ENCODE measurements around the gene ESRRA.

ESRRA gene

GRCh38 chr11:64275031-64275800 is 30.1 kb upstream of the ESRRA start:
- no peak for DNase-seq

GRCh38 chr11:64275841-64276240 is 29.5 kb upstream of the ESRRA start:
- DNase-seq, result no peak

GRCh38 chr11:64276653-64277431 is 28.5 kb upstream of the ESRRA start:
- DNase-seq, result no peak

GRCh38 chr11:64278576-64279190 is 26.6 kb upstream of the ESRRA start:
- no peak for DNase-seq

- DNase-seq, result no peak
Measured at GRCh38 chr11:64281957-64282770, 23.2 kb upstream of the ESRRA start.

- DNase-seq, result no peak
Measured at GRCh38 chr11:64283092-64283491, 22.2 kb upstream of the ESRRA start.

GRCh38 chr11:64284048-64284961 is 21.0 kb upstream of the ESRRA start, which contains the start of gene BAD:
Gene BAD (minus strand): TSS chr11:64284665. CDS start chr11:64284368, 297 bp downstream.
- peak; percentile 58 for DNase-seq

- peak; percentile 4 for DNase-seq
Measured at GRCh38 chr11:64284962-64285884, 20.1 kb upstream of the ESRRA start, which contains the start of gene GPR137. Gene GPR137 (plus strand): TSS chr11:64285848. CDS start chr11:64286525, 677 bp downstream.

- no peak for DNase-seq
Measured at GRCh38 chr11:64285885-64286800, 19.2 kb upstream of the ESRRA start.

- DNase-seq, result no peak
Measured at GRCh38 chr11:64286801-64287159, 18.5 kb upstream of the ESRRA start.

- no peak for DNase-seq
Measured at GRCh38 chr11:64287676-64288352, 17.5 kb upstream of the ESRRA start.

- no peak for DNase-seq
Measured at GRCh38 chr11:64288353-64288750, 17.0 kb upstream of the ESRRA start.

- no peak for DNase-seq
Measured at GRCh38 chr11:64289002-64289564, 16.2 kb upstream of the ESRRA start.

GRCh38 chr11:64290352-64291261 is 14.7 kb upstream of the ESRRA start:
- no peak for DNase-seq

- no peak for DNase-seq
Measured at GRCh38 chr11:64291262-64291751, 14.0 kb upstream of the ESRRA start, which contains the start of gene KCNK4. Gene KCNK4 (plus strand): TSS chr11:64291302. CDS start chr11:64293019, 1,717 bp downstream.

- DNase-seq, result no peak
Measured at GRCh38 chr11:64291752-64292459, 13.4 kb upstream of the ESRRA start.
